Kidney capillary endothelial cell (primary cell): ENCODE measurements around the gene TMEM44.
"Not testable (repeated sequence)": the region's sequence is repeated elsewhere in the genome, so short reads cannot be mapped to it uniquely, and the experiment has no call there.

Source experiments
- DNase-seq: peaks from one replicate; pipeline ENCODE4 v3.0.0-alpha.2; 2018; ENCODE audit warnings: low spot score

Gene TMEM44

GRCh38 chr3:194640829-194641228 is 7.6 kb upstream of the TMEM44 start:
- peak; percentile 42 for DNase-seq

GRCh38 chr3:194638991-194639605 is 5.9 kb upstream of the TMEM44 start:
- DNase-seq = no peak

- DNase-seq = no peak
Measured at GRCh38 chr3:194637541-194638400, 4.6 kb upstream of the TMEM44 start.

- DNase-seq = no peak
Measured at GRCh38 chr3:194637066-194637465, 3.8 kb upstream of the TMEM44 start.

GRCh38 chr3:194632809-194633348 is 340 bp downstream of the TMEM44 start:
- peak; percentile 48 for DNase-seq

DNA sequence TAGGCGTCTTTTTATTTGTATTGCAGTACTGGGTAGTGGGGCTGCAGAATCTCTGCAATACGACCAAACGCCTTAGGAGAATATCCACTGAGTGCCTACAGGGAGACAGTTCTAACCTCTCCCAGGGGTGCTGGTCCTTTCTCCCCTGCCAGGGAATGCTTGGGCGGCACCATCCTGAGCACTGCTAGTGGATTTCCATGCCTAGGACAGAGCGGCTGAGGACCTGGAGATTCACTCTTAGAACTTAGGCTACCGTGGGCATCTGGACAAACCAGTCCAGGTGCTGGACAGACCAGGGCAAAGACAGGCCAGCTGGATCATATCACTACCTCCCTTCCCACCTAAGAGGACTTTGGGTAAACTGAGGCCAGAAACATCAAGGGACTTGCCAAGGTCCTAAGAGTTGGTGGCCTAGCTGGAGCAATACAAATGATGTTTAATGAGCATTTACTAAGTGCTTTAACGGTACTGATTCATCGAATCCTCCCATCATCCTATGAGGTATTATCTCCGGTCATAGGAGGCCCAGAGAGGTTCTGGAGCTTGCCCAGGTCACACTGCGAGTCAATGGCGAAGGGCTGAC is 902 bp downstream of the TMEM44 start:
- no peak for DNase-seq

DNA sequence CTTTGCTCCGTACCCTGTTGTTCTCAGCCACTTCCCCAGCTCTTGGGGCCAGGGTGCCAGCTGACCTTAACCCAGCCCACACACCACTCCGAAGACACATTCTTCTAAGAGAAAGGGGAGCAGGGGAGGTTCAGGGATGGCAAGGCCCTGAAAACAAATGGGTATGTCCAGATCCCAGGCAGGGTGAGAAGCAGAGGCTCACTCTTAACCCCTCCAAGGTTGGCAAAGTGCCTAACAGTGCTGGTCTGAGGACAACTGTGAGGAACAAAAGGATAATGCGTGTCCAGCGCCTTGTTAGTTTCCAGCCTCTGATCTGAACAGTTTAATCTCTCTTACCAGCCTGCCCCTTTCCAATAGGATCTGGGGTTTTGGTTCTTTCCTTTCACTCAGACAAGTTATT is 1.5 kb downstream of the TMEM44 start:
- DNase-seq = no peak

- DNase-seq = not testable (repeated sequence)
Measured at GRCh38 chr3:194630681-194631080, 2.5 kb downstream of the TMEM44 start.

- no peak for DNase-seq
Measured at GRCh38 chr3:194624956-194625355, 8.3 kb downstream of the TMEM44 start.

DNA sequence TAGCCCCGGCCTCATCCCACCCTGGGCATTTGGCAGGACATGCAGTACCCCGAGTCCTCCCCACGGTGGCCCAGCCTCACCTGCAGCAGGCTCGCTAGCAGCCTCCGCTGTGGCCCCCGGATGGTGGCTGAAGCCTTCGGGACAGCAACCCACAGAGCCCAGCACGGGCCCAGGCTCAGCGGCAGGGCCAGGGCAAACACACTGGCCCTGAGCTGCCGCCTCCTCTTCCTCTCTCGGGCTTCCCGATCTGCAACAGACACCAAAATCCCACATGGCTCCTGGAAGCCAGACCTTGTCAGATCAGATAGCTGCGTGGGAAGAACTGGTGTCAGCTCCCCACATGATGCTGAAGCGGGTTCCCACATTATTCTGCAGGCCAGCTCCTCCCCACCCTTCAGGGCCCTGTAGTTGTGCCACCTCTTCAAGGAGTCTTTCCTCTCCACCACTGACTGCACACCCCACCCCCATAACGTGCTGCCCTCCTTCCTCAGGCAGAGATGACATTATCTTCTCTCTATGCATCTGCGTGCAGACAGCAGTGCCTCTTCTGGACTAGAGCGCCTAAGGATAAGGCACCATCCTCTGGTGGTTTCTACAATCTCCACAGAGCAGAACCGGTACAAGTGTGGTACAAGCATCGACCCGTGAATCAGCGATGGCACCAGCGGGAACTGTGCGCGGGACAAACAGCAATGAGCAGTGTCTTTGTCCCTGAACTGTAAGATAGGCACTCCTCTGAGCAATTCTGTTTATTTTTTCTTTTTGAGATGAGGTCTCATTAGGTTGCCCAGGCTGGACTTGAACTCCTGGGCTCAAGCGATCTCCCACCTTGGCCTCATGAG is 9.5 kb downstream of the TMEM44 start:
- no peak for DNase-seq

- no peak for DNase-seq
Measured at GRCh38 chr3:194622621-194623340, 10.4 kb downstream of the TMEM44 start.

DNA sequence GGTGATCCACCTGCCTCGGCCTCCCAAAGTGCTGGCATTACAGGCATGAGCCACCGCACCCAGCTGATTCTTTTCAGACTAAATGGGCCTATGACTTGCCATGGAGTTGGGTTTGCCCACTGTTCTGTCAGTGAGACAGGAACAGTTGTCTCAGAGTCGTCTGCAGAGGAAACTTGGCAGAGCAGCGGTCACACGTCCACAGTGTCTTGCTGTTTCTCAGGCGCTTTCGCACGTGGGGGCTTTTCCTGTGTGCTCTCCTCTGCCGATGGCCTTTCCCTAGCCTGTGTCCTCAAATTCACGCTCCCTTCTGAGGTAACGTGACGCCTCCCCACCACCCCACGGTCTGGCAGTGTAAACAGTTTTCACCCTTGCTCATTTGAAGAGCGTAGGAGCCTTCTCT is 11.3 kb downstream of the TMEM44 start:
- DNase-seq = no peak

- DNase-seq = no peak
Measured at GRCh38 chr3:194620196-194620595, 13.0 kb downstream of the TMEM44 start.

GRCh38 chr3:194619741-194620140 is 13.5 kb downstream of the TMEM44 start:
- no peak for DNase-seq

GRCh38 chr3:194618858-194619608 is 14.2 kb downstream of the TMEM44 start:
- DNase-seq = no peak

GRCh38 chr3:194617827-194618226 is 15.4 kb downstream of the TMEM44 start:
- DNase-seq = no peak

GRCh38 chr3:194617143-194617671 is 16.0 kb downstream of the TMEM44 start:
- no peak for DNase-seq

DNA sequence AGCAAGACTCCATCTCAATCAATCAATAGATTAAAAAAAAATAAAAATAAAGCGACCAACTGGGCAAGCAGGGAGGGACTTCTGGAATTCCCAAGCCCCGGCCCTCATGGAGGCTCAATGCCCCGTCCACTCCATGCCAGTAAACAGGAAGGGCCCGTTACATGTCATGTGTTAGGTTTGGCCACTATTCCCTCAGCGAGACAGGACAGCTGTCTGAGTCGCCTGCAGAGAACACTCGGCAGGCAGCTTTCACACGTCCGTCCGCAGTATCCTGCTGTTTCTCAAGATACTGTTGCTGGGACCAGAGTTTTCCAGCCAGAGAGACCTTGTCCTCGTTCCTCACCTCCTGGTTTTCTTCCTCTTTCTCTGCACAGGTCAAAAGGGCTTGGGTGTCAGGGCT is 18.0 kb downstream of the TMEM44 start:
- DNase-seq = no peak

- no peak for DNase-seq
Measured at GRCh38 chr3:194612221-194612620, 21.0 kb downstream of the TMEM44 start.

DNA sequence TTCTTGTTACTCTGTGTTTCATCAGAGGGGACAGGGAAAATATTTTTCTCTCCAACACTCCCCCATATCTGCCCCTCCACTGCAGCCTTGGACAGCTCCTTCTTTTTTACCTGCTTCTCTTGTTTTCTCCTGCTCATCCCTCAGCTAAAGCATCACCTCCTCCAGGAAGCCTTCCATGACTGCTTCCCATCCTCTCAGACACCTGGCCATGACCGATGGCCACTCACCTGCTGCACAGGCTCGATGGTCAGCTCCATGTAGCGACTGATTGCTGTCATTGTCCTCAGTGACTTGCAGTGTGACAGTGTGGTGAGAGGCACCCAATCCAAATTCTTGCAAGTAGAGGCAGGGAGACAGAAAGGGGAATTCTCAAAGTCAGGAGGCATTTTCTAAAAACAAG is 22.5 kb downstream of the TMEM44 start:
- no peak for DNase-seq
